UCSD-AML1 (cell line): ENCODE measurements around the gene FNDC3A.
"Not testable (repeated sequence)": the region's sequence is repeated elsewhere in the genome, so short reads cannot be mapped to it uniquely, and the experiment has no call there.

Source experiments
- DNase-seq: peaks from one replicate; lab custom pipeline; 2025; ENCODE audit not compliant: unreplicated experiment; lab: John Stamatoyannopoulos, UW

FNDC3A gene

DNA sequence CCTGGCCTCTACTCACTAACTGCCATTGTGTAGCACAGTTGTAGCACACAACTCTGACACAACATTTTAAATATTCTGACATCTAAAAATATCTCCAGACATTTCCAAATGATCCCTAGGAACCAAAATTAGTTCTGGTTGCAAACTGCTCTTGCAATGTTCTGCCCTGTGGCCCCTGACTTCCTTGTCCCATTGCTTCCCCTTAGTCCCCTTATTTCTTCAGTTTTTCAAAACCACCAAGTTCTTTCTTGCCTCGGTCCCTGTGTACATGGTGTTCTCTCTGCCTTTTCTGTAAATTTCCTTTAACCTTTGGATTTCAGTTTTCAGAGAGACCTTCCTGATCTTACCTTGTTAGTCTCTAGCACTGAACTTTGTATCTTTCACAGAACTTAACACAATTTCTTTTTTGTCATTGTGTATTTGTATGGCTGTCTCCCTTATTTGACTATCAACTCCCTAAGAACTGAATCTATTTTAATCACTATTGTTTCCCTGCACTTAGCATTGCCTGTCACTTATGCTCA is 156.8 kb downstream of the FNDC3A start:
- no peak for DNase-seq

GRCh38 chr13:49134305-49134704 is 158.6 kb downstream of the FNDC3A start:
- DNase-seq = no peak

GRCh38 chr13:49137138-49137643 is 161.5 kb downstream of the FNDC3A start:
- DNase-seq = not testable (repeated sequence)

DNA sequence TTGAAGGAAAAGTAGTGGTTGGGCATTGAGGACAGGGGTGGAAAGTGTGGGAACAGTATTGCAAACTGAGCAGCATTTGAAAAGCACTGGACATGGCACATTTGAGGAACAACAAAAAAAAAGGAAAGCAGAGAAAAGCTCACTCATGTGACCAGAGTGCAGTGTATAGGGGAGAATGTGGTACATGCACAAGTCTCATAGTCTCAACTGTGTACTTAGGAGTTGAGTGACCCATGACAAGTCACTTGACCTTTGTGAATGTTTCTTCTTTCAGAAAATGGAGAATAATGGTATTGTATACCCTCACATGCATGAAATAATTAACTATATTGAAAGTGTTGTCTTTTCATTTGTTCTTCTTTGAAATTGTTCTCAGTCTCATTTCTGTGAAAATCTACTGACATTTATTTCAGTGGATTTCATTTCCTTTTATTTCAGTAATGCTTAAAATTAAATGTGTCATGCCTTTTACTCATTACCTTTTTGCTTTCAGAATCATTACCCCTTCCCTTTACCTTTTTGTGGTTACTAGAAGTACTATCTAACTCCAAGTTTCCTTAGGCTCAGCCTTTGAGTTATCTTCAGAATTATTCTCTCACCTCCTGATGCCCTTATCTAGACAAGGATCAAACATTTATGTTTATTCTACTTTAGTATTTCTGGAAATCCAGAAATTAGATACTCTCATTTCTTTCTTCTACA is 165.3 kb downstream of the FNDC3A start:
- DNase-seq = no peak

DNA sequence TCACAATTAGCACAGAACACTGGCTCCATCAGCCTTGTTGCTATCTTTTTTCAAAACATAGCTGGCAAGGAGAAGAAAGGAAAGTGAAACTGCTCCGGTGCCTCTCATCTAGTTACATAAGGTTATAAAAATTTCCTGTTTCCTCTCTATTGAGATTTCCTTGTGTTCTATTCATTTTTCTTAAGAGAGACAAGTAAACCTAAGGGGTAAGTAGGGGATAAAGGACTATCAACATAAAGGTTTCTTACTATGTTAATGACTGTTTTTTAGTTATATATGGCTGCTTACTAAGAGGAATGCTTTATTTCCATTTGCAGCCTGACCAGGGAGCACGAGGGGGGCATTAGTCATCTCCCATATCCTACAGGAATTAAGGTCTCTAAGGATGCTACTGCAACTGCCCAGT is 171.2 kb downstream of the FNDC3A start:
- no peak for DNase-seq

GRCh38 chr13:49148405-49148804 is 172.7 kb downstream of the FNDC3A start:
- no peak for DNase-seq

GRCh38 chr13:49157955-49158584 is 182.4 kb downstream of the FNDC3A start:
- DNase-seq = not testable (repeated sequence)

- not testable (repeated sequence) for DNase-seq
Observed at GRCh38 chr13:49163162-49163561, 187.4 kb downstream of the FNDC3A start.

DNA sequence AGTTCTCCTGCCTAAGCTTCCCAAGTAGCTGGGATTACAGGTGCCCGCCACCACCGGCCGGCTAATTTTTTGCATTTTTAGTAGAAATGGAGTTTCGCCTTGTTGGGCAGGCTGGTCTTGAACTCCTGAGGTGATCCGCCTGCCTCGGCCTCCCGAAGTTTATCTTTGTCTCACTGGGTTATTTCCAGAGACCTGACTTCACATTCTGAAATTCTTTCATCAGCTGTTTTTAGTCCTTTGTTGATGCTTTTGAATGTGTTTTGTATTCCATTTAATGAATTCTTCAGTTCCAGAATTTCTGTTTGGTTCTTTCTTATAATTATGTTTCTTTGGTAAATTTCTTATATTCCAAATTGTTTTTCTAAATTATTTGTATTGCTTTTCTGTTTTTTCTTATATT is 189.0 kb downstream of the FNDC3A start:
- no peak for DNase-seq

DNA sequence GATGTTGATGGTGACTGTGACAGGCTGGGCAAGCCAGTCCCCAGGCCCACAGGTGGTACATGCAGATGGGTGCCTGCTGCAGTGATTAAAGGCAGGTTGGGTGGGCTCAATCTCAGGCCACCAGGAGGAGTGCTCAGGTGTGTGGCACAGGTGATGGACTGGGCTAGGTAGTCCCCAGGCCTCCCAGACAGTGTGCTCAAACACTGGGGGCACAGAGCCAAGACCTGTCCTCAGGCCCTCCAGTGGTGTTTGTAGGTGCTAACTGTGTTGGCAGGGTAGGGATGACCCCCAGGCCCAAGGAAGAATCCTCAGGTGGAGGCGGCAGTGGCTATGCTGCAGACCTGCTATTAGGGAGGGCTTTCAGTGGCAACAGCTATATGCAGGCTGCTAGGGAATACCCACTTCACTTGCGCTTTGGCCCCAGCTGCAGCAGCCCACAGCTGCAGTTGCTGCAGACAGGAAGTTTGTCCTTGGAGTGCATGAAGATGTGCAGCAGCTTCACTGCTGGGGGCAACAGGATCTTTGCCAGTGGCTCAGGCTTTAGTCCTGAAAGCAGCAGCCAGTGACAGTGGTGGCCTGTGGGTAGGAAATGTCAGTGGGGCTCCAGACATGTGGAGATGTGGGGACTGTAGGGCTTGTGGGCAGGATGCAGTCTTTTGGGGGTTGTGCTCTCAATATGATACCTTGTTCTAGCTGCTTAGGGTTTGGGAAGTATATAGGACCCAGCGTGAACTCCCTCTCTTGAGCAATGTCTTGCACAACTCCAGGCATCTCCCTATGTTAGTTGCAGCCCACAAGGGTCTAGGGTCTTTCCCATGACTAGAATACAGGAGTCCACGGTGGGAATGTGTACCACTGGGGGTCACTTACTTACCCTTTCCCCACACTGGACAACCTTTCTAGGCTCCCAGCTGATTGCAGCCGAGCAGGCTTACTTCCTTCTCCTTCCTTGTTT is 190.4 kb downstream of the FNDC3A start:
- peak; percentile 10 for DNase-seq

GRCh38 chr13:49171359-49171758 is 195.6 kb downstream of the FNDC3A start:
- DNase-seq = no peak

GRCh38 chr13:49183672-49184325 is 208.1 kb downstream of the FNDC3A start:
- no peak for DNase-seq

DNA sequence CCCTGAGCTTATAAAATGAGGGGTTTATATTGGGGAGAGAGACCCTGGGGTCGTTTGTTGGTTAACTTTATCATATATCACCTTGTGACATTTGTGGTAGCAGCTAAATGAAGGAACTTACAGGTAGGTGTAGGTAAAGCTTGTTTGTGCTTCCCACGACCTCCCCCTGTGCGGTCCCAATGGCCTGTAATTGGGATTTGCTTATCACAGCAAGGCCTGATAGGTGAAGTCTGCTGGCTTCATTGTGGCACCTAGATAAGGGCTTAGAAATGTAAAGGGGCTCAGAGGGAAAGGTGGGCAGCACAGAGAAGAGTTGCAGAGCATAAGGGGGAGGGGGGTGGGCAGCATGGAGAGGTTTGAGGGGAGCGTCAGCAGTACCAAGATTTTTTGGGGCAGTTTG is 208.9 kb downstream of the FNDC3A start:
- no peak for DNase-seq

DNA sequence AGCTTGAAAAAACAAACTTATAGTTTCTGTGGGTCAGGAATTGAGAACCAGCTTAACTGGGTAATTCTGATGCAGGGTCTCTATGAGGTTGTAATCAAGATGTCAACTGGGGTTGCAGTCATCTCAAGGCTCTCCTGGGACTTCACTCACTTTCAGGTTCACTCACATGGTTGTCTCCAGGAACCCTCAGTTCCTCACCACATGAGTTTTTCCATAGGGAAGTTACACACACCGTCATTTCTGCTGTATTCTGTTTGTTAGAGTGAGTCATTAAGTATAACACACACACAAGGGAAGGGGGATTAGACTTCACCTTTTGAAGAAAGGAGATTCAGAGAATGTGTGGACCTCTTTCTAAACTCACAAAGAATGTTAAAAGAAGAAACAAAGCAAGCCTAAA is 209.6 kb downstream of the FNDC3A start:
- DNase-seq = no peak

- no peak for DNase-seq
Observed at GRCh38 chr13:49190901-49191300, 215.2 kb downstream of the FNDC3A start.

- no peak for DNase-seq
Observed at GRCh38 chr13:49206641-49207040, 230.9 kb downstream of the FNDC3A start.

GRCh38 chr13:49208619-49209018 is 232.9 kb downstream of the FNDC3A start:
- DNase-seq = no peak

GRCh38 chr13:49210114-49210513 is 234.4 kb downstream of the FNDC3A start:
- DNase-seq = no peak

- DNase-seq = no peak
Observed at GRCh38 chr13:49210669-49211068, 235.0 kb downstream of the FNDC3A start.

DNA sequence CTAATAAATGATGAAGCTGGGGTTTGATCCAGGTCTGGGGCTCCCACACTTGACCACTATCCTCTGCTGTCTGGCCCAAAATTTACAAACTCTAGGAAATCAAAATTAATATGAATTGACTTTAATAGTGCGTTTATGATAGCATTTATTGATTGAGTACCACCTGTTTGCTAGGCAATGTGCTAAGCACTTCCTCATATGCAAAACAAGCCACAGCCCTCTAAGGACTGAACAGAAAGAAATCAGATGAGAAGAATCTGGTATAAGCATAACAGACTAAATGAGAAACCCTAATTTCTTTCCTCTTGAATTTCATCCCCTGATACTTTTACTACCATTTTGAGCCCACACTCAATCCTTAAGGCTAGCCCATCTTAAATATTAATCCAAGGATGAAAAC is 237.8 kb downstream of the FNDC3A start:
- DNase-seq = no peak
